ENCODE results near the gene SOX5. TPM values are rescaled to one million over a fixed set of nuclear protein-coding genes. Genes with fewer than 3 reads are reported as not detected.
"Not testable (repeated sequence)": the region's sequence is repeated elsewhere in the genome, so short reads cannot be mapped to it uniquely, and the experiment has no call there.

Gene SOX5
- total and polyA plus RNA-seq, 2 donors: 0.64 to 2.0 TPM

GRCh38 chr12:23744696-23745095 is 204.8 kb downstream of the SOX5 start:
- no peak for DNase-seq (ENCODE audit: low read depth in 6 of 9, low spot score in 9 of 9)
- H3K27me3 ChIP-seq (ENCODE audit: control insufficient read depth in 2 of 2, insufficient read depth in 1 of 2, low read length in 1 of 2): no peaks in the 10 kb centered on the region
- H3K4me1 ChIP-seq (ENCODE audit: control insufficient read depth in 2 of 2, insufficient read depth in 2 of 2, low read length in 2 of 2): no peaks in the 10 kb centered on the region
- no peaks in the 10 kb centered on the region for H3K36me3 ChIP-seq (ENCODE audit: control insufficient read depth in 2 of 2, insufficient read depth in 2 of 2, low read length in 1 of 2)
- no peak overlapping the region for H3K4me3 ChIP-seq (ENCODE audit: low read length in 2 of 2)
- no peaks in the 10 kb centered on the region for H3K9me3 ChIP-seq (ENCODE audit: control insufficient read depth in 2 of 2, insufficient read depth in 1 of 2, low read length in 1 of 2)
- 92% methylated on average over 3 of the region's 3 CpGs for WGBS
- H3K27ac ChIP-seq (ENCODE audit: low read depth in 1 of 2, low read length in 1 of 2): no peak overlapping the region

- WGBS: 96% methylated on average over 3 of the region's 3 CpGs
- Histone ChIP-seq H3K36me3 (ENCODE audit: control insufficient read depth in 2 of 2, insufficient read depth in 2 of 2, low read length in 1 of 2) (no peaks in the 10 kb centered on the region), H3K4me3 (ENCODE audit: low read length in 2 of 2) (no peak overlapping the region), H3K27ac (ENCODE audit: low read depth in 1 of 2, low read length in 1 of 2) (no peak overlapping the region), H3K9me3 (ENCODE audit: control insufficient read depth in 2 of 2, insufficient read depth in 1 of 2, low read length in 1 of 2) (no peaks in the 10 kb centered on the region), H3K4me1 (ENCODE audit: control insufficient read depth in 2 of 2, insufficient read depth in 2 of 2, low read length in 2 of 2) (no peaks in the 10 kb centered on the region), H3K27me3 (ENCODE audit: control insufficient read depth in 2 of 2, insufficient read depth in 1 of 2, low read length in 1 of 2) (no peaks in the 10 kb centered on the region)
- no peak for DNase-seq (ENCODE audit: low read depth in 6 of 9, low spot score in 9 of 9)
Observed at GRCh38 chr12:23742574-23742973, 206.9 kb downstream of the SOX5 start.

GRCh38 chr12:23731493-23731892 is 218.0 kb downstream of the SOX5 start:
- no peaks in the 10 kb centered on the region for H3K9me3 ChIP-seq (ENCODE audit: control insufficient read depth in 2 of 2, insufficient read depth in 1 of 2, low read length in 1 of 2)
- WGBS: 95% methylated on average over 4 of the region's 4 CpGs
- no peaks in the 10 kb centered on the region for H3K36me3 ChIP-seq (ENCODE audit: control insufficient read depth in 2 of 2, insufficient read depth in 2 of 2, low read length in 1 of 2)
- H3K27ac ChIP-seq (ENCODE audit: low read depth in 1 of 2, low read length in 1 of 2): no peak overlapping the region
- no peak overlapping the region for H3K4me3 ChIP-seq (ENCODE audit: low read length in 2 of 2)
- DNase-seq (ENCODE audit: low read depth in 6 of 9, low spot score in 9 of 9): no peak
- H3K27me3 ChIP-seq (ENCODE audit: control insufficient read depth in 2 of 2, insufficient read depth in 1 of 2, low read length in 1 of 2): no peaks in the 10 kb centered on the region
- H3K4me1 ChIP-seq (ENCODE audit: control insufficient read depth in 2 of 2, insufficient read depth in 2 of 2, low read length in 2 of 2): no peaks in the 10 kb centered on the region

GRCh38 chr12:23731035-23731434 is 218.4 kb downstream of the SOX5 start:
- 93% methylated on average over 3 of the region's 3 CpGs for WGBS
- Histone ChIP-seq H3K27me3 (ENCODE audit: control insufficient read depth in 2 of 2, insufficient read depth in 1 of 2, low read length in 1 of 2) (no peaks in the 10 kb centered on the region), H3K36me3 (ENCODE audit: control insufficient read depth in 2 of 2, insufficient read depth in 2 of 2, low read length in 1 of 2) (no peaks in the 10 kb centered on the region), H3K4me1 (ENCODE audit: control insufficient read depth in 2 of 2, insufficient read depth in 2 of 2, low read length in 2 of 2) (no peaks in the 10 kb centered on the region), H3K4me3 (ENCODE audit: low read length in 2 of 2) (no peak overlapping the region), H3K9me3 (ENCODE audit: control insufficient read depth in 2 of 2, insufficient read depth in 1 of 2, low read length in 1 of 2) (no peaks in the 10 kb centered on the region), H3K27ac (ENCODE audit: low read depth in 1 of 2, low read length in 1 of 2) (no peak overlapping the region)
- DNase-seq (ENCODE audit: low read depth in 6 of 9, low spot score in 9 of 9): no peak

- no peaks in the 10 kb centered on the region for H3K9me3 ChIP-seq (ENCODE audit: control insufficient read depth in 2 of 2, insufficient read depth in 1 of 2, low read length in 1 of 2)
- no peak for DNase-seq (ENCODE audit: low read depth in 6 of 9, low spot score in 9 of 9)
- no peak overlapping the region for H3K4me3 ChIP-seq (ENCODE audit: low read length in 2 of 2)
- H3K27me3 ChIP-seq (ENCODE audit: control insufficient read depth in 2 of 2, insufficient read depth in 1 of 2, low read length in 1 of 2): no peaks in the 10 kb centered on the region
- H3K36me3 ChIP-seq (ENCODE audit: control insufficient read depth in 2 of 2, insufficient read depth in 2 of 2, low read length in 1 of 2): no peaks in the 10 kb centered on the region
- H3K27ac ChIP-seq (ENCODE audit: low read depth in 1 of 2, low read length in 1 of 2): no peak overlapping the region
- H3K4me1 ChIP-seq (ENCODE audit: control insufficient read depth in 2 of 2, insufficient read depth in 2 of 2, low read length in 2 of 2): no peaks in the 10 kb centered on the region
Observed at GRCh38 chr12:23729359-23729758, 220.1 kb downstream of the SOX5 start.

- no peaks in the 10 kb centered on the region for H3K27me3 ChIP-seq (ENCODE audit: control insufficient read depth in 2 of 2, insufficient read depth in 1 of 2, low read length in 1 of 2)
- WGBS: 81% methylated on average over 2 of the region's 2 CpGs
- no peaks in the 10 kb centered on the region for H3K36me3 ChIP-seq (ENCODE audit: control insufficient read depth in 2 of 2, insufficient read depth in 2 of 2, low read length in 1 of 2)
- H3K9me3 ChIP-seq (ENCODE audit: control insufficient read depth in 2 of 2, insufficient read depth in 1 of 2, low read length in 1 of 2): no peaks in the 10 kb centered on the region
- no peak overlapping the region for H3K4me3 ChIP-seq (ENCODE audit: low read length in 2 of 2)
- H3K27ac ChIP-seq (ENCODE audit: low read depth in 1 of 2, low read length in 1 of 2): no peak overlapping the region
- no peaks in the 10 kb centered on the region for H3K4me1 ChIP-seq (ENCODE audit: control insufficient read depth in 2 of 2, insufficient read depth in 2 of 2, low read length in 2 of 2)
- DNase-seq (ENCODE audit: low read depth in 6 of 9, low spot score in 9 of 9): no peak
Observed at GRCh38 chr12:23726646-23727045, 222.8 kb downstream of the SOX5 start.

GRCh38 chr12:23722655-23723054 is 226.8 kb downstream of the SOX5 start:
- DNase-seq (ENCODE audit: low read depth in 6 of 9, low spot score in 9 of 9): no peak
- Histone ChIP-seq H3K4me1 (ENCODE audit: control insufficient read depth in 2 of 2, insufficient read depth in 2 of 2, low read length in 2 of 2) (no peaks in the 10 kb centered on the region), H3K27ac (ENCODE audit: low read depth in 1 of 2, low read length in 1 of 2) (no peak overlapping the region), H3K27me3 (ENCODE audit: control insufficient read depth in 2 of 2, insufficient read depth in 1 of 2, low read length in 1 of 2) (no peaks in the 10 kb centered on the region), H3K9me3 (ENCODE audit: control insufficient read depth in 2 of 2, insufficient read depth in 1 of 2, low read length in 1 of 2) (no peaks in the 10 kb centered on the region), H3K36me3 (ENCODE audit: control insufficient read depth in 2 of 2, insufficient read depth in 2 of 2, low read length in 1 of 2) (no peaks in the 10 kb centered on the region), H3K4me3 (ENCODE audit: low read length in 2 of 2) (no peak overlapping the region)
- 75% methylated on average over 7 of the region's 7 CpGs for WGBS

GRCh38 chr12:23721268-23721667 is 228.2 kb downstream of the SOX5 start:
- Histone ChIP-seq H3K9me3 (ENCODE audit: control insufficient read depth in 2 of 2, insufficient read depth in 1 of 2, low read length in 1 of 2) (no peaks in the 10 kb centered on the region), H3K27ac (ENCODE audit: low read depth in 1 of 2, low read length in 1 of 2) (no peak overlapping the region), H3K4me1 (ENCODE audit: control insufficient read depth in 2 of 2, insufficient read depth in 2 of 2, low read length in 2 of 2) (no peaks in the 10 kb centered on the region), H3K27me3 (ENCODE audit: control insufficient read depth in 2 of 2, insufficient read depth in 1 of 2, low read length in 1 of 2) (no peaks in the 10 kb centered on the region), H3K4me3 (ENCODE audit: low read length in 2 of 2) (no peak overlapping the region), H3K36me3 (ENCODE audit: control insufficient read depth in 2 of 2, insufficient read depth in 2 of 2, low read length in 1 of 2) (no peaks in the 10 kb centered on the region)
- WGBS: 98% methylated on average over 8 of the region's 8 CpGs
- DNase-seq (ENCODE audit: low read depth in 6 of 9, low spot score in 9 of 9): no peak

- Histone ChIP-seq H3K36me3 (ENCODE audit: control insufficient read depth in 2 of 2, insufficient read depth in 2 of 2, low read length in 1 of 2) (no peaks in the 10 kb centered on the region), H3K27me3 (ENCODE audit: control insufficient read depth in 2 of 2, insufficient read depth in 1 of 2, low read length in 1 of 2) (no peaks in the 10 kb centered on the region), H3K27ac (ENCODE audit: low read depth in 1 of 2, low read length in 1 of 2) (no peak overlapping the region), H3K9me3 (ENCODE audit: control insufficient read depth in 2 of 2, insufficient read depth in 1 of 2, low read length in 1 of 2) (no peaks in the 10 kb centered on the region), H3K4me1 (ENCODE audit: control insufficient read depth in 2 of 2, insufficient read depth in 2 of 2, low read length in 2 of 2) (no peaks in the 10 kb centered on the region), H3K4me3 (ENCODE audit: low read length in 2 of 2) (no peak overlapping the region)
- WGBS: 89% methylated on average over 2 of the region's 2 CpGs
- DNase-seq (ENCODE audit: low read depth in 6 of 9, low spot score in 9 of 9): no peak
Observed at GRCh38 chr12:23719493-23719892, 230.0 kb downstream of the SOX5 start.

GRCh38 chr12:23710361-23710760 is 239.1 kb downstream of the SOX5 start:
- WGBS: 95% methylated on average over 4 of the region's 4 CpGs

More at GRCh38 chr12:23710361-23710760, 239.1 kb downstream of the SOX5 start:
- not testable (repeated sequence) for H3K9me3 ChIP-seq (ENCODE audit: control insufficient read depth in 2 of 2, insufficient read depth in 1 of 2, low read length in 1 of 2); H3K4me3 ChIP-seq (ENCODE audit: low read length in 2 of 2); DNase-seq (ENCODE audit: low read depth in 6 of 9, low spot score in 9 of 9); H3K36me3 ChIP-seq (ENCODE audit: control insufficient read depth in 2 of 2, insufficient read depth in 2 of 2, low read length in 1 of 2); H3K27ac ChIP-seq (ENCODE audit: low read depth in 1 of 2, low read length in 1 of 2); H3K4me1 ChIP-seq (ENCODE audit: control insufficient read depth in 2 of 2, insufficient read depth in 2 of 2, low read length in 2 of 2); H3K27me3 ChIP-seq (ENCODE audit: control insufficient read depth in 2 of 2, insufficient read depth in 1 of 2, low read length in 1 of 2)

All from thymus (tissue), 11 donors.